ENCODE results near the gene CNPY3. TPM values are rescaled to one million over a fixed set of nuclear protein-coding genes. Genes with fewer than 3 reads are reported as not detected.

The CNPY3 gene
- total and polyA plus RNA-seq, 2 of the 13 experiments (the other 11 are each of a cell fraction or from before 2014, with no cell fraction given), result 42.3 to 60.2 TPM

- H3K36me3 ChIP-seq (replicated peaks in 1 of 2; ENCODE audit: control insufficient read depth in 1 of 2, insufficient read depth in 2 of 2, low read length in 2 of 2), result peaks cover 8 to 34% of the 10 kb centered on the region in 2 experiments
- H3K4me2 ChIP-seq (ENCODE audit: low read depth, low read length), result peak overlapping the region; percentile 5; the same call in 1 of the 2 replicates
Measured at GRCh38 chr6:42932412-42932811, 3.1 kb downstream of the CNPY3 start.

DNA sequence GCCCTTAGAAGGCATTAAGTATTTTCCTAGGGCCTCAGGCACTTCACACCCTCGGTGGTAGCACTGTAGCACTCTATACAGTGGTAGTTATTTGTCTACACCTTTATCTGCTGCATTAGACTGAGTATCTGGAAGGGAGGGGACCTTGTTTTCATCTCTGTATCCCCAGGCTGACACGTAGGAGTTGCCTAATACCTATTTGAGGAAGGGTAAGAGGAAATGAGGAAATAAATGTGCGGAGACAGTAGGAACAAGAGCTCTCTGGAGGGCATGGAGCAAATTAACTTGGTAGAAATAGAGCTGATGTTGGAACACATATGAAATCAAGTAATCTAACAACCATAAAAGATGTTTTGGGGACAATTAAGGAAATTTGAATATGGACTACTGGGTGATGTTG lies 3.9 kb downstream of the CNPY3 start:
- Histone ChIP-seq H2AFZ (ENCODE audit: low read length) (no peak overlapping the region), H4K20me1 (ENCODE audit: insufficient read depth, low read length) (no peaks in the 10 kb centered on the region), H3K9ac (ENCODE audit: insufficient read depth, low read depth, low read length) (no peak overlapping the region), H3K4me1 (ENCODE audit: insufficient read depth, low read length) (peaks cover 55% of the 10 kb centered on the region), H3K27me3 (ENCODE audit: control insufficient read depth in 1 of 2, insufficient read depth in 2 of 2, low read length in 2 of 2) (no peaks in the 10 kb centered on the region; a peak in 1 of 5 replicates), H3K27ac (ENCODE audit: extremely low read length, insufficient read depth, low read length) (no peak overlapping the region), H3K36me3 (replicated peaks in 1 of 2; ENCODE audit: control insufficient read depth in 1 of 2, insufficient read depth in 2 of 2, low read length in 2 of 2) (peaks cover 13 to 41% of the 10 kb centered on the region in 2 experiments), H3K4me2 (ENCODE audit: low read depth, low read length) (peak overlapping the region; percentile 19), H3K79me2 (ENCODE audit: insufficient read depth, low read length) (peaks cover 40% of the 10 kb centered on the region), H3K9me3 (ENCODE audit: low read length) (no peaks in the 10 kb centered on the region), H3K4me3 (replicated peaks in 1 of 3; ENCODE audit: insufficient read depth in 1 of 3, low read depth in 2 of 3, low read length in 3 of 3) (no peak overlapping the region)
- 64% methylated on average over 3 of the region's 3 CpGs for WGBS (ENCODE audit: low lambda C conversion rate)
- intact Hi-C loops (cut with micrococcal nuclease; ENCODE audit: unreplicated experiment), result no loop called here
- no TSS peak for BruUV-seq (replicated peaks)
- TF ChIP-seq ELF3 (CRISPR knock-in tag; IDR thresholded peaks at IDR 0.05), result 0 out of 2 replicates have a peak, but pooled peaks have one; percentile 24
- peak; percentile 24; the same call in 1 of the 2 replicates for TF ChIP-seq CEBPB (IDR thresholded peaks at IDR 0.05; ENCODE audit: borderline replicate concordance, low read depth, low read length)
- TF ChIP-seq CEBPG (CRISPR knock-in tag; IDR thresholded peaks at IDR 0.05), result peak; percentile 60; the same call in 1 of the 2 replicates
- TF ChIP-seq KLF12 (CRISPR knock-in tag; IDR thresholded peaks at IDR 0.05; ENCODE audit: borderline replicate concordance), result no peak
- FAIRE-seq (no peak), DNase-seq (ENCODE audit: low spot score) (no peak), ATAC-seq (no peak)
- ChIA-PET POLR2A (interaction anchor here (1.2 to 1.3 kb wide), 2 partner anchors 37 to 121 kb away, joined by 3 read pairs; partner anchors contain the start of gene CUL7), CTCF (ENCODE audit: low intra/inter-chr PET ratio, low total read pairs) (no interaction called here)
- in situ Hi-C loops (cut with HindIII; ENCODE audit: extremely low pct_ligation_motif_present, low pct_unique_long_range_greater_than_20kb), result no loop called here

More at GRCh38 chr6:42932412-42932811, 3.1 kb downstream of the CNPY3 start:
- Histone ChIP-seq H3K27me3 (ENCODE audit: control insufficient read depth in 1 of 2, insufficient read depth in 2 of 2, low read length in 2 of 2) (no peaks in the 10 kb centered on the region; a peak in 1 of 5 replicates), H3K4me1 (ENCODE audit: insufficient read depth, low read length) (peaks cover 48% of the 10 kb centered on the region), H3K9ac (ENCODE audit: insufficient read depth, low read depth, low read length) (no peak overlapping the region), H3K27ac (ENCODE audit: extremely low read length, insufficient read depth, low read length) (no peak overlapping the region), H4K20me1 (ENCODE audit: insufficient read depth, low read length) (no peaks in the 10 kb centered on the region), H3K79me2 (ENCODE audit: insufficient read depth, low read length) (peaks cover 40% of the 10 kb centered on the region), H3K4me3 (replicated peaks in 1 of 3; ENCODE audit: insufficient read depth in 1 of 3, low read depth in 2 of 3, low read length in 3 of 3) (no peak overlapping the region), H2AFZ (ENCODE audit: low read length) (no peak overlapping the region), H3K9me3 (ENCODE audit: low read length) (no peaks in the 10 kb centered on the region)
- CTCF ChIA-PET (ENCODE audit: low intra/inter-chr PET ratio, low total read pairs), result no interaction called here
- ATAC-seq (no peak), FAIRE-seq (no peak), DNase-seq (ENCODE audit: low spot score) (no peak)
- no TSS peak for BruUV-seq (replicated peaks)
- POLR2A ChIA-PET, result interaction anchor here (1.2 kb wide), 1 partner anchor 121 kb away, joined by 3 read pairs; the partner anchor contains the start of gene CUL7
- in situ Hi-C loops (cut with HindIII; ENCODE audit: extremely low pct_ligation_motif_present, low pct_unique_long_range_greater_than_20kb) (no loop called here), intact Hi-C loops (cut with micrococcal nuclease; ENCODE audit: unreplicated experiment) (no loop called here)
- 0 out of 2 replicates have a peak, but pooled peaks have one; percentile 42 for TF ChIP-seq SETDB1 (CRISPR knock-in tag; IDR thresholded peaks at IDR 0.05; ENCODE audit: borderline replicate concordance)
- TF ChIP-seq USF2 (IDR thresholded peaks at IDR 0.05; ENCODE audit: low read depth, low read length), result no peak
- no peak for TF ChIP-seq USF2 (CRISPR knock-in tag; IDR thresholded peaks at IDR 0.05; ENCODE audit: borderline replicate concordance)
- WGBS (ENCODE audit: low lambda C conversion rate), result 97% methylated on average over 3 of the region's 3 CpGs
